T follicular helper cell (primary cell): ENCODE data around the gene THAP3.

Source experiments
- DNase-seq: peaks from one replicate; pipeline ENCODE4 v3.0.0-alpha.2; 2020; ENCODE audit warnings: low read depth

THAP3 gene

GRCh38 chr1:6612641-6613360, 11.9 kb upstream of the THAP3 start:
- no peak for DNase-seq

- DNase-seq = peak; percentile 99
These were observed 11.2 kb upstream of the THAP3 start, which contains the start of gene PHF13 for GRCh38 chr1:6613361-6614018. PHF13 (plus strand) TSS chr1:6613731; CDS start chr1:6614067, 336 bp downstream.

DNA sequence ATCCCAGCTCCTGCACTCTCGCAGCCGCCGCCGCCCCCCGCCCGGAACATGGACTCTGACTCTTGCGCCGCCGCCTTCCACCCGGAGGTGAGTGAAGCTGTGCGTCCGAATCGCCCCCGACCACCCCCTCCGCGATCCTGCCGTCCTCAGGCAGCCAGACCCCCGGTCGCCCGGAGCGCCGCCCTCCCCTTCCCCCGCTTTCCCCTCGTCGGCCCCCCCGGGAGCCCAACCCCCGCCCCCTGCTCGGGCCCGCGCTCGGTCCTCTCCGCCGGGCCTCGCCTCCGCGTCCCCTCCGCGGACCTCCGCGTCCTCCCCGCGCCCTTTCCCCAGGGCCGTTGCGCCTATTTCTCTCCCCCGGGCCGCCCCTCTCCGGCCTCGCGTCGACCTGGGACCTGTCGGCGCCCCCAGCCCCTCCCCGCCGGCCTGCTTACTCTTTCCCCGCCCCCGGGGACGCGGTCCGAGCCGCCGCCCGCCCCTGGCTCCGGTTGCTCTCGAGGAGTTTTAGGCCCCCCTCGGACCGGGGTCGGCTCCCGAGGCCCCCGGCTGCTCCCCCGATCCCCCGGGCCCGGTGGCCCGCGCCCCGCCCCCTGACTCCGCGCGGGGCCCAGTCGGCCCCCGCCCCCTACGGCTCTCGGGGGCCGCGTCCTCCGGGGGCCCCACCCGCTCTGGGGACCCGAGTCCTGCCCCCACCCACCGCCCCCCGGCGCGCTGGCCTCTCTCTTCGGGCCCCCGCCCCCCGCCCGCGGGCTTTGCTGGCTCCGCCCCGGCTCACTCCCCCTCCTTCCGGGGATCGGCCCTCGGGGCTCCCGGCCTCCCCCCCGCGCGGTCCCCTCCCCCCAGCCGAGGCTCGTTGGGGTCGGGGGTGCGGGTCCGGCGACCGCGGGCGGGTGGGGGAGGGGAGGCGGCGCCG, 10.4 kb upstream of the THAP3 start:
- DNase-seq = peak; percentile 41

DNA sequence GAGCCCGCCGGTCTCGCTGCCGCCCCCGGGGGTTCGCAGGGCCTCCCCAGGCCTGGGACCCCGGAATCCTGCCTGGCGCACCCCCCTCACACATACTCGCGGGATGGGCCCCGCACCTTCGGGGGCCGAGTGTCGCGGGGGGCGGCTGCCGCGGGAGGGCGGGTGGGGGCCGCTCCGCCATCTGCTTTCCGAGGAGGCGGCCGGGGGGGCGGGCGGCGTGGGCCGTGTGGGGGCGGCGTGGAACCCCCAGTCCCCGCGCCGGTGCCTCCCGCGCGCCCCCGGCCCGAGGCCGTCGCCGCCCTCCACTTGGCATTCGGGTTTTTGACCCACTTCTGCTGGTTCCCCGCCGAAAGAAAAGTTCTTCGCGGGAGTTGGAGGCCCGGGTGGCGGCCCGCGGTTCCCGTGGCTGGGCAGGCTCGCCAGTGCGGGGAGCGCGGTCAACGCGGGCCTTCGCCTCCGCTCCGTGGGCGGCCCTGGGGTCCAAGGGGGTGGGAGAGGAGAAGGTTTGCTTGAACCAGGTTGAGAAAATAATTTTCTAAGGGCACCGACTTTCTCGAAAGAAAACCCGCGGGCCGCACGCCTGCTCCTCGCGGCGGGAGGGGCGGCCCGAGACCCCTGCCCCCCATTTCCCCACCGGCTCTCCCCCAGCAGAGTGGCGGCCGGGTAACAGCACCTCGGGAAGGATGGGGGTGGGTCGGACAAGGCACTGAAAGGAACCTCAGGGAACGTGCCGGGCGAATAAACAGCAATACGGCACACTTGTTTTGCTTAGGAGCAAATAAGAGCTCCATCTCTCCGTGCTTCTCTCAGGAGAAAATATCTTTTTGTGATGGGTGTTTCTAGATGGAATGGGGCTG, 9.5 kb upstream of the THAP3 start:
- no peak for DNase-seq

DNA sequence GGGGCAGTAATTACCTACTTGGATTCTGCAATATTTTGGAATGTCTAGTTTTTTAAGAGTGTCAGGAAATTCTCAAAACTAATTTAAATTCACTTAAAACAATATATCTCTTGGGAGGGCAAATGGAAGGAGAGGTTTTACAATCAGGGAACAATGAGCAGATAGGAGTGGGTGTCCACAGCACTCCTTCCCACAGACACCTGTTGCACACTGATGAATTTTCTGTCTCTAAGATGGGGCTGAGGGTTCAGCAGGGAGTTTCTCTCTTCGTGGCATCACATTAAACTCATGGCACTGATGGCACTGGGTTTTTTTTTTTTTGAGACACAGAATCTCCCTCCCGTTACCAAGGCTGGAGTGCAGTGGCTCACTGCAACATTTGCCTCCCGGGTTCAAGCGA, 5.6 kb upstream of the THAP3 start:
- DNase-seq = no peak

DNA sequence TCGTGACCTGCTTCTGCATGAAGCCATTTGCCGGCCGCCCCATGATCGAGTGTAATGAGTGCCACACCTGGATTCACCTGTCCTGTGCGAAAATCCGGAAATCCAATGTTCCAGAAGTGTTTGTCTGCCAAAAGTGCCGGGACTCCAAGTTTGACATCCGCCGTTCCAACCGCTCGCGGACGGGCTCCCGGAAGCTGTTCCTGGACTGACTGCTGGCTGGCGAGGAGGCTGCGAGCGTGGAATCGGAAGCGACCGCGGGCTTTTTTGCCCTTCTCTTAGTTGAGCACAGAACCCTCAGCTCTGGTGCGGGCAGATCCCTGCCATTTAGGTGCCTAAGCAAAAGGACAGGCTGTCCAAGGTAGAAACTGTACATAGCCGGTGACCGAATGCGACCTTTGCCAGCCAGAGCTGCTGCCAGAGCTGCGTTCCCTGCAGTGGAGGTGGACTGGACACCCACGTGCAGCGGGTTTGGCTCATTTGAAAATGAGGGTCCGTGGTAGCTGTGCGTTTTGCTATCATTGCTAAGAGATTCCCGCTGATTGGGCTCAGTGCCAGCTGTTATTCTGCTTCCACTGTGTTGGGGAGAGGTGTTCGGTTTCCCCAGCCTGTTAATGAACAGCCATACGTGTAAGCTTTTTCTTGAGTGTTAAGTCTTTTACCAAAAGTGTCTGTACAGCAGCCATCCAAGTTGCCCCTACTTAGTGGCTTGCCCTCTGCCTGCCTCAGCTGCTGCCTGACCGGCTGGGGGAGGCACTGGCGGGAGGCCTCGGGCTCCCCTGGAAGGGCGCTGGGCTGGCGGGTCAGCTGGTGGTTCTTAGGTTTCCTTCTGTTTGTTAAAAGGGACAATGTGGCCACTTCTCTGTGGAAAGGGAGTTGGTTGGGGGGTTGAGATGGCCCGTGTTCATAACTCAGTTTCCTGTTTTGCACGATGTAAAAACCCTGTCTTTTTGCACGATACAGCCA, 3.0 kb upstream of the THAP3 start:
- DNase-seq = no peak

- DNase-seq = no peak
These were observed 2.1 kb upstream of the THAP3 start for GRCh38 chr1:6622396-6623152.

DNA sequence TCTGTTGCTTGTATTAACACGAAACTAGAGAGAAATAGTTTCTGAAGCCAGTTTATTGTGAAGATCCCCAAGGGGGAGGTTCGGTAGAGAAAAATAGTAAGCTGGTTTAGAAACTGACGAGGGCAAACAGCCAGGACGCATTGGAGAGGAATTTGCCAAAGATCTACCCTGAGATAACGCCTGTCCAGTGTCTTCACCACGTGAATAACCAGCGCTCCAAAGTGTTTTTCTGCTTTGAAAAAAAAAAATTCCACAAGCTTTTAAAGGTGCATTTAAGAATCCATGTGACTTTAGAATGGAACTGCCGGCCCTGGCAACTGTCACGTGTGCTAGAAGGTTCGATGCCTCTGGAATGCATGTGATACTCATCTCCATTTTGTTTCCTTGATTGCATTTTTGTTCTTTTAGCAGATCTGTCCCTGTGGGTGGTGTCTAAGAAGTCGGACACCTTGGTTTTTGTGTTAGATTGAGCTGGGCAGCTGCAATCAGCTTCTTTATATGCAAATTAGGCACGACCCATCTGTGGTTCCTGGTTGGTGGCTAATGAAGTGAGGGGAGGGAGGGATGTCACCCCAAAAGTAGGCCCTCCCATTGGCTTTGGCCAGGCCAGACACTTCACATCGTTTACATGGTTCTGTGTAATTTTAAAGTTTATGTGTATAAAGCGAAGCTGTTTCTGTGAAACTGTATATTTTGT, 1.3 kb upstream of the THAP3 start:
- no peak for DNase-seq

- DNase-seq = no peak
These were observed 999 bp downstream of the THAP3 start for GRCh38 chr1:6625584-6626149.

DNA sequence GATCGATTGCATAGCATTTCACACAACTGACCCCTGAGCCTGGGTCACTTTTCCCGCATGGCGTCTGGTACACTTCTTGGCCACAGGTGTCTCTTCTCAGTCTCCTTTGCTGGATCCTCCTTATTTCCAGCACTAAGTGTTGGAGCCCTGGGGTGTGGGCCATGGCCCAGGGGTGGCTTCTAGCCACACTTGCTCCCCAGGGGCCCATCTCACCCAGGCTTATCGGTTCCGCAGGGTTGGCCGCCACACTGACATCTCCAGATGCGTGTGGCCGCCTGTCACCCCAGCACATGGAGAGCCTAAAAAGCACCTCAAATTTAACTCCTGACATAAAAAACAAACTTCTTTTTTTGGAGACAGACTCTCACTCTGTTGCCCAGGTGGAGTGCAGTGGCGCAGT, 2.4 kb downstream of the THAP3 start:
- DNase-seq = no peak

DNA sequence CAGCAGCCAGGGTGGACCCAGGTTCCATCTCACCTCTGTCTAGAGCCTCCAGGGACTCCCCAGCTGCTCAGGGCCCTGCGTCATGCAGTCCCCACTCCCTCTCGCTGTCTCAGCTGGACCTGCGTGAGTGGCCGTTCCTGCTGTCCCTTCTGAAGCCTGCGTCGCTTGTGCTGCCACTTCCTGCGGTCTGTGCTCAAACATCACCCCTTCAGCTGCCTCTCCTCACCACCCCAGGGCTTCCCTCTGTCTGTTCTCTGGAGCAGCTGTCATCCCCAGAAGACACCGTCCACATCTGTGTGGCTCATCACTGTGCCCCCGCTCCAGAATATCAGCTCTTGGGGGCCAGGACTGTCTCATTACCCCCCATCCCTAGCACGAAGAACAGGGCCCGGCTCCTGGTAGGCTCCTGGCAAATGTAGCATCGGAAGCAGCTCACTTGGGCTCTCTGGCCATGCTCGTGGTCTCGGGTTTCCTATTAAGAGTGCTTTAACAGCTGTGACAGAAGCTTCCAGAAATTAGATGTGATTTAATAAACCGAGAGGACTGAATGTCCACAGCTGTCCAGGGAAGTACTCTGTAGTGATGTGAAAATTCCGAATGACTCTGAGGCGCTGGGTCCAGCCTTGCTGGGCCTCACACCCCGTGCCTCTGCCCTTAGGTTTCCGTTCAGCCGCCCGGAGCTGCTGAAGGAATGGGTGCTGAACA, 3.3 kb downstream of the THAP3 start:
- no peak for DNase-seq

DNA sequence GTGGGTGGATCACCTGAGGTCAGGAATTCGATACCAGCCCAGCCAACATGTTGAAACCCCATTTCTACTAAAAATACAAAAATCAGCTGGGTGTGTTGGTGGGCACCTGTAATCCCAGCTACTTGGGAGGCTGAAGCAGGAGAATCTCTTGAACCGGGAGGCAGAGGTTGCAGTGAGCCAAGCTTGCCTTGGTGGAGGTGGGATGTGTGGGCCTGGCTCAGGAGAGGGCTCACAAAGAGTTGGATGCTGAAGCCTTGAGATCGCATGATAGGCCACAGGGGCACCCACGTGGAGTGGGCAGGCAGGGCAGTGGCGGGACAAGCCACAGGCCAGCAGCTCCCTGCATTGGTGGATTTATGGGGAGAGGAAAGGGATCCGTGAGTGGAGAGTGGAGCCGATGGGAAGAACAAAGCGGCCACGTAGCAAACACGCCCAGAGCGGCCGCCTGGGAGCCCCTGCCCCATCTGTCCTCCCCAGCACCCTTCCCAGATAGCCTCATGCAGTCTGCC, 4.4 kb downstream of the THAP3 start:
- DNase-seq = no peak

GRCh38 chr1:6630027-6630426, 5.4 kb downstream of the THAP3 start:
- DNase-seq = no peak

DNA sequence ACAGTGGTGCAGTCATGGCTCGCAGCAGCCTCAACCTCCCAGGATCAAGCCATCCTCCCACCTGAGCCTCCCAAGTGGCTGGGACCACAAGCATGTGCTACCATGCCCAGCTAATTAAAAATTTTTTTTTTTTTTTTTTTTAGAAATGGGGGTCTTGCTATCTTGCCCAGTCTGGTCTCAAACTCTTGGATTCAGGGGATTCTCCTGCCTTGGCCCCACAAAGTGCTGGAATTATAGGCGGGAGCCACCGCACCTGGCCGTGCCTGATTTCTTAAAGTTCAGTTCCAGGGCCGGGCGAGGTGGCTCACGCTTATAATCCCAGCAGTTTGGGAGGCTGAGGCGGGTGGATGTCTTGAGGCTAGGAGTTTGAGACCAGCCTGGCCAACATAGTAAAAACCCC, 6.4 kb downstream of the THAP3 start:
- DNase-seq = no peak

GRCh38 chr1:6632588-6633514, 8.2 kb downstream of the THAP3 start:
- no peak for DNase-seq

DNA sequence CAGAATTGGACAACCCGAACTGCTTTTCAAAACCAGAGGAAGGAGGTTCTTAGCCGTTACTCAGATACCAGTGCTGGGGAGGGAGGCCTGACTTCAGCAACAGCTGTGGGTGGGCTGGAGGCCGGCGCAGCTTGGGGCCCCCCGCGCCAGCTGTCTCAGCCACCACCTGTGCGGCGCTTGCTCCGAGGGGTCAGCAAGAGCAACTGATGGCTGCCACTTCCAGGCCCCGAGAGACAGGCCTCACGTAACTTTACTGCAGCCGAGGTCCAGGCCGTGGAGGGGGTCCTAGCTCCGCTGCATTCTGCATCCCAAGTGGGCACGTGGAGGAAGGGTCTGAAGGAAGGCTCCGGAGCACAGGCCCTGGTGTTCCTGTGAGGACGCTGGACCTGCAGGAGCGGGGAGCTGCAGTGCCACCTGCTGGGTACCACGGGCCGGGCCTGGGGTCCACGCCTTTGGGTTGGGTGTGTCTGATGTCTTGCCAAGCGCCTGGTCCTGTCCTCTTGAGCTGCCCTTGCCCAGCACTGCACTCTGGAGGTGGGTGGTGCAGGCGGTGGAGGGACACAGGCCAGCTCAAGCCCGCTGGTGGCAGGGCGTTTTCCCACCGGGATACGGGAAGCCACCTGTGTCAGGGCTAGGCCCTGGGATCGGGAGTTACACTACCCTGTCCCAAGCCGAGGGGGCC, 9.8 kb downstream of the THAP3 start:
- peak; percentile 16 for DNase-seq
